ENCODE measurements around the gene LRRC8E.
"Not testable (repeated sequence)": the region's sequence is repeated elsewhere in the genome, so short reads cannot be mapped to it uniquely, and the experiment has no call there.

Gene LRRC8E

DNA sequence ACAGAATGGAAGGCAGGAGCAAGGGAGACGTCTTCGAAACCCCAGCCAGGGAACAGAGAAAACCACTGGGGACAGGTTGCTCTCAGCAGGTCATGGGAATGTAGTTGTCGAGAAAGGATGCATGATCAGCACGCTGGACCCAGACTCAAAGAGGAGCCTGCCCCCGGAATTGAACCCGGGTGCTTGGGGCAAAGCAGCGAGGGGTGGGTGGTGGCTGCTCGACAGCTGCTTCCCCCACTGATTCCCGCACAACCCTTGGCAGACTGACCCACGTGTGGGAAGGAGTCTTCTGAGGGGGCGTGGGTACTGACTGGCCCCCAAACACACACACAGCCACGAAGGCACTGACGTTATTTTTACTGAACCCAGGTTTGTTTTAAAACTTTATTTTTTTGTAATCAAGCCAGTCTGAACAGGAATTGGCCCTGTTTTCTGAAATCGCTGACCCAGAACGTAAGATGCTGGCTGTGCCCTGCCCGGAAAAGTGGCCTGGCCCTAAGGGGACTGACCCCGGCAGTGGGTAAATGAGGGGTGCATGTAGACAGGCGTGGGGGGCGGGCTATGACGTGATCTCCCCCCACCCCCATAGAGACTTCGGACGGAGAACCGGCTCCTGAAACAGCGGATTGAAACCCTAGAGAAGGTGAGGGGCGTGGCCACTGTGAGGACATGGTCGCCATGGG is 32.7 kb upstream of the LRRC8E start:
- DNase-seq (ENCODE audit: low spot score) = no peak

DNA sequence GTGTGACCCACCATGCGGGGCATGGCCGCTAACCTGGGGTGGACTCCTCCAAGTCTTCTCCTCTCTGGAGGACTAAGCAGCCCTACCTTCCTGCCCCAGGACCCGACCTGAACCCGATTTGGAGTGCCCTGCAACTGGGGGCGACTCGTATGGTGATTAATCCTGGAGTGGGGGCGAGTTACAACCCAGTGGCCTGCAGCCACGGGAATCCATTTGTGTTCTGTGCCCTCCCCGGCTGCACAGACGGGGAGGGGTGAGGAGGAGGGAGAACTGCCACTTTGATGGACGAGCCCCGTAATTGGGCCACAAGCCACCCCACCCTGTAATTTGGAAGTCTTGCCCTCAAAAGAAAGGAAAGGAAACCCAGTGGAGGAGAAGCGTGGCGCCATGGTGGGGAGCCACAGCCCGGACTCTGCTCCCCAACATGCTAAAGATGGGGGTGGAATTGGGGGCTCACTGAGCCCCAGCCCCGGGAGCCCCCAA is 32.2 kb upstream of the LRRC8E start:
- DNase-seq (ENCODE audit: low spot score) = no peak

DNA sequence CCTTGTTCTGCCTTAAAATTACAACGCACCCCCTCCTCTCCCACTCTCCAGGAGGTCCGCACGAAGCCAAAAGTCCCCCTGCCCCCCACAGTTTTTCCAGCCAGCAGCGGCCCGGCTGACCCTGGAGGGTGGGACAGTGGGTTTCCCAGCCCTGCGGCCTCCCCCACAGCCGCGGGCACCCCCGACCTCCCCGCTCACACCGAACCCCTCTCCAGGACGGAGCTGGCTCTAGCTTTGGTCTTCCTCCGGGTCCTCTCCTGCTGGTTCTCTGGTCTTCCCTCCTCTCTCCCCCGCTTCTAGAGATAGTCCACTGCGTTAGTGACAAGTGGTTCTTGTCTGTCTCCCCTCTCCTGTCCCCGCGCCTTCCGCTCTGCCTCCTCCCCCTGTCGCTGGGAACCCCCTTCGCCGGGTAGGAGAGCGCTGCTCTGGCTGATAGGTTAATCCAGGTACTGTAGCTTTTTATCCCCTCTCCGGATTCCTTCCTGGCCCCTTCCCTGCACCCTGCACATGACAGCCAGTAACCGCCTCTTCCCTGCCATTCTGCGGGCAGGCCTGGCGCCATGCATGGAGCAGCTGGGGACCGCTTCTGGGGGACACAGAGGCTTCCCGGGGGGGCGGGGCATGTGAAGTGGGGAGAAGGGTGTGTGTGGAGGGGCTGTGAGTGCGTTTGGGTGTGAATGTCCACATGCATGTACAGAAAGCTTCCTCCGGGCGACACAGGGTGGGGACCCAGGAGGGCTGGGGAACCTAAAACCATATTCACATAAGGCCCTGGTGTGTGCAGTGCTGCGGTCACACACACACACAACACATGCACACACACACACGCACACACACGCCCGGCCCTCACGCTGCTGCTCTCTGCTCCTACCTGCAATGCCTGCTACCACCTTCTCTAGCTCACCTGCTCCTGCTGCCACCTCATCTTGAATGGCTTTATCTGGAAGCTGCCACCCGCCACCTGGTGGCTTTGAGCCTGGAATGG is 31.3 kb upstream of the LRRC8E start:
- DNase-seq (ENCODE audit: low spot score) = no peak

- DNase-seq (ENCODE audit: low spot score) = no peak
These were observed 30.6 kb upstream of the LRRC8E start for GRCh38 chr19:7857727-7858108.

- no peak for DNase-seq (ENCODE audit: low spot score)
These were observed 30.1 kb upstream of the LRRC8E start for GRCh38 chr19:7858109-7858770.

DNA sequence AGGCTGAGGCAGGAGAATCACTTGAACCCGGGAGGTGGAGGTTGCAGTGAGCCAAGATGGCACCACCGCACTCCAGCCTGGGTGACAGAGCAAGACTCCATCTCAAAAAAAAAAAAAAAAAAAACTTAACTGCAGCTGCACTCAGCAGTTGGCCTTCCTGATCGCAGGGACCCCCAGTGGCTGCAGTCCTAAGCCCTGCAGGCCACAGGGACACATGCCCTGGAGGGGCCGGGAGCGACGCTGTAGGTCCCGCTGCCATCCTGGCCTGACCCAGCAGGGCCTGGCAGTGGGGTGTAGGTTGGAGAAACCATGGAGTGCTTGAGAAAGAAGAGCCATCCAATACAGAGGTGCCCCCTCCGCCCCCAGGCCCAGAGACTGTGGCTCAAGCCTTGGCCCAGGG is 29.2 kb upstream of the LRRC8E start:
- not testable (repeated sequence) for DNase-seq (ENCODE audit: low spot score)

DNA sequence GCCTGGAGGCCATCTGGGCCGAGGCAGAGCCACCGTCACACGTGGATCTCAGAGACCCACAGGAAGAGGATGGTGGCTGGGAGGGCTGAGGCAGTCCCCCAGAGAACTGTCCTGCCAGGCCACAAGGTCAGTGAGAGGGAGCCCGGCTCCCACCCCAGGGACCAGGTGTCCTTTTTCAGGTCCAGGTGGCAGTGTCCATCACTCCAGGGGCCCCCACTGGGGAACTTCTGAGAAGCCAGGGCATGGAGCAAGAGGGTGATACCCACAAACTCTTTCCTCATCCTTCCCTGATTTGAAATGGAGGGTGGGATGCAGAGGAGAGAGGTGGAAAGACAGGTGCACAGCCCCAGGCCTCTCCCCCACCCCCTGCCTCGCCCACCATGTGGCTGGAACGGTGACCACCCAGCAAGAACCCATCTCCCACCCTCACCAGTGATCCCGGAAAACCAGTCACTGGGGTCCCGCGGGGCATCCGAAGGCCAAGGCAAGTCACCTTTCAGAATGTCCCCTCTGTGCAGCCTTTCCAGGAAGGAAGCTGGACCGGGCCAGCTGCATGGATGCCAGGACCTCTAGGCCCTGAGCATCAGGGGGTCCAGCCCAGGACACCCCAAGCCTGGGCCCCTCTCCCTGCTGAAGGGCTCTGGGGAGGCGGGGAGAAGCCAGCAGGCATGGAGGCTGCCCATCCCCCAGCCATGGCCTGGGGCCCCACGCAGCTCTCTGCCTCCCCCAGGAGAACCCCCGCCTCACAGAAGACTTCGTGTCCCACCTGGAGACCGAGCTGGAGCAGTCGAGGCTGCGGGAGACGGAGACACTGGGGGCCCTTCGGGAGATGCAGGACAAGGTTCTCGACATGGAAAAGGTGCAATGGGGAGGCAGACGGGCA is 28.2 kb upstream of the LRRC8E start:
- DNase-seq (ENCODE audit: low spot score) = no peak

DNA sequence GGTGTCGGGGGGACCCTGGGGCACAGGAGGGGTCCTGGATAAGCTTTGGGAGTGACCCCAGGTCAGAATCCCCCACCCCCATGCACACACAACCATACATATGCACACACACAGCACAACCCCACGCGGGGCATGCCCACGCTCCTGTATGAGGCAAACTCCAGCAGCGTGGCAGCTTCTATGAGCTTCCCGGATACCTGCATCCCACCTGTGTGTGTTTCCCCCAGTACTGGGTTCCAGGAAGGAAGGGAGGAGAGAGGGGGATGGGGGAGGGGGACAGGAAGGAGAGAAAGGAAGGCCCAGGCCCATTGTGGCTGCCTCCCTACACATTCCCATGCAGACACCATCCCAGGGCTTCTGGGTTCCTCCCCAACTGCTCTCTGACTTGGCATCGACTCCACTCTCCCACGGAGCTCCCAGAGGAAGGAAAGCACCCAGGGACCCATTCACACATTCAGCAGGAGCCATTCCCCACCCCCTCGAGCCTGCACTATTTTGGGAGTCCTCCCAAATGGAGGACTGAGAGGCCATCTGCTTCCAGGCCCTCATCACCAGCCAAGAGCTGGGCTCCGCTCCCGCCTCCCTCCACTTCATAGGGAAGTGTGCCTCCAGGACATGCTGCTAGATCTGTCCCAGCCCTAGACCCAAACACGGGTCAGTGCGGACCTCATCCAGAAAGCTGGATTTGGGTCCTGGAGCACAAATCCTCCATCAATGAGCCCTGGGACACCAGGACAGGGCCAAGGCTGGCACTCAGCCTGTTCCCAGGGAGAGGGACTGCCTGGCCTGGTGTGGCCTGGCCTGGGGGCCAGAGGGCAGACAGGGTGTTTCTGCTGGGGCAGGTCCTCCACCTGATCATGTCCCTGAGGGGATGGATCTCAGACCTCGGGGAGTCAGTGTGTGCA is 27.3 kb upstream of the LRRC8E start:
- no peak for DNase-seq (ENCODE audit: low spot score)

DNA sequence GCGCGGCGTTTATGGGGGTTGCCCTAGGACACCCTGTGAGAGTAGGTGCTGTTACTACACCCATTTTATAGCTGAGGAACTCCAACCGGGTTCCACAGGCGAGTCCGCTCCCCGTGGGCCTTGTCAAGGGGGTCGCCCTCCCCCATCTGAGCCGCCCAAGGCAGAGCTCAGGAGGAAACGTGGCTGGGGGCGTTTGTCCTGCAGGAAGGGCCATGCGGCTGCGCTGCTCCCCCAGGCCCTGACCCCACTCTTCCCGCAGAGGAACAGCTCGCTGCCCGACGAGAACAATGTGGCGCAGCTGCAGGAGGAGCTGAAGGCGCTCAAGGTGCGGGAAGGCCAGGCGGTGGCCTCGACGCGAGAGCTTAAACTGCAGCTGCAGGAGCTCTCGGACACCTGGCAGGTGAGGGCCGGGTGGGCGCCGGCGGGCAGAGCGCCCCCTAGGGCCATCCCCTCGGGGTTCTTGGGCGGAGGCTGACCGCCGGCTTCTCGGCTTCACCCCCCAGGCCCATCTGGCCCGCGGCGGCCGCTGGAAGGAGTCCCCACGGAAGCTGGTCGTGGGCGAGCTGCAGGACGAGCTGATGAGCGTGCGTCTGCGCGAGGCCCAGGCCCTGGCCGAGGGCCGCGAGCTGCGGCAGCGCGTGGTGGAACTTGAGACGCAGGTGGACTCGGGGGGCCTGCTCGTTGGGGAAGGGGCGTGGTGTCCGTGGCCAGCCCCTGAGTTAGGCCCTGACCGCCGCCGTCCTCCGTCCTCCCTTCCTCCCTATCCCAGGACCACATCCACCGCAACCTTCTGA is 26.5 kb upstream of the LRRC8E start:
- no peak for DNase-seq (ENCODE audit: low spot score)

- no peak for DNase-seq (ENCODE audit: low spot score)
These were observed 25.8 kb upstream of the LRRC8E start for GRCh38 chr19:7862413-7862951.

DNA sequence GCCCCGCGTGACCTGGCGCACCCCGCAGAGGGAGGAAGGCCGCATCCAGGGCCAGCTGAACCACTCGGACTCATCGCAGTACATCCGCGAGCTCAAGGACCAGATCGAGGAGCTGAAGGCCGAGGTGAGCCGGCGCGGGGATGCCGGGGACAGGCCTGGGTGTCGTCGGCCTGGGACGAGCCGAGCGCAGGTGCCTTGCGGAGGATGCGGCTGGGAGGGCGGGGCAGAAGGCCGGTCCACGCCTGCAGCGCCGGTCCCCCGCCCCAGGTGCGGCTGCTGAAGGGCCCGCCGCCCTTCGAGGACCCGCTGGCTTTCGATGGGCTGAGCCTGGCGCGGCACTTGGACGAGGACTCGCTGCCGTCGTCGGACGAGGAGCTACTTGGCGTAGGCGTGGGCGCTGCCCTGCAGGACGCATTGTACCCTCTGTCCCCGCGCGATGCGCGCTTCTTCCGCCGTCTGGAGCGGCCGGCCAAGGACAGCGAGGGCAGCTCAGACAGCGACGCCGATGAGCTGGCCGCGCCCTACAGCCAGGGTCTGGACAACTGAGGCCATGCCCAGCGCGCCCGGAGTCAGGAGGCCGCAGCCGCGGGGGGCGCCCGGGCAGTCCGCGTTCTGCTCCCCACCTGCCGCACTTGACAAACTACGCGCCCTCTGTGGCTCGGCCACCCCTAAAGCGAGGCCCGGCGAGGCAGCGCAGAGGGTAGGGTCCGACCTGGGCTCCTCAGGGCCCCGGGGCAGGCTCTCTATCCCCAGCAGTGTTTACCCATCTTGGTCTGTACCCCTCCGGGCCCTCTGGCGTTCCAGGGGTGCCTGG is 24.9 kb upstream of the LRRC8E start:
- no peak for DNase-seq (ENCODE audit: low spot score)

DNA sequence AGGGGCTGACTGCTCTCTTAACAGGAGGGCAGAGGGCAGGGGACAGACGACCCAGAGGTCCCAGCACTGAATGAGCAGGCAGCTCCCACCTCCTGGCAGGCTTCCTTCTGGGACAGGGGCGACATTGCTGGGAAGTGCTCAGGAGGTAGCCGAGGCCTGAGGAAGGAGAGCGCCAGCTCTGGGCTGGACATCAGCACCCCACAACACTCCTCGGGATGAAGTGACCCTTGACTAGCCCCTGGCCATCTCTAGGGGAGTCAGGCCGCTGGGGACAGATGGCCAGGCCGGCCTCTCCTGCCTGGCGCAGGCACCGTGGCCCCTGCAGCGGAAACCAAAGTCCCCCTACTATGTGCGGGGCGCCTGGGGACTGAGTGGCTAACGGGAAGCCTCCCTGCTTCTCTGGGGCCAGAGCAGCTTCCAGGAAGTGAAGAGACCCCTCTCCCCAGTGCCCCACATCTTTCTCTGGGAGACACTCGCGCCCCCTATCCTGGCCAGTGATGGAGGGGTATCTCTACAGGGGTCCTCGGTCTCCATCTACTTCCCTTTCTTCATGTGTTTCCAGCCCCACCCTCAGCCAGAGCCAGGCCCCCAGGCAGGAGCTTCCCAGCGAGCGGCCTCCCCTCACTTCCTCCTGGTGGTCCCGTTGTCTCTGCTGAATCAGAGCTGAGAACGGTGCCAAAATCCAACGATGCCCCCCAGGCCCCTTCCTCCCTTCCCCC is 24.2 kb upstream of the LRRC8E start:
- DNase-seq (ENCODE audit: low spot score) = no peak

DNA sequence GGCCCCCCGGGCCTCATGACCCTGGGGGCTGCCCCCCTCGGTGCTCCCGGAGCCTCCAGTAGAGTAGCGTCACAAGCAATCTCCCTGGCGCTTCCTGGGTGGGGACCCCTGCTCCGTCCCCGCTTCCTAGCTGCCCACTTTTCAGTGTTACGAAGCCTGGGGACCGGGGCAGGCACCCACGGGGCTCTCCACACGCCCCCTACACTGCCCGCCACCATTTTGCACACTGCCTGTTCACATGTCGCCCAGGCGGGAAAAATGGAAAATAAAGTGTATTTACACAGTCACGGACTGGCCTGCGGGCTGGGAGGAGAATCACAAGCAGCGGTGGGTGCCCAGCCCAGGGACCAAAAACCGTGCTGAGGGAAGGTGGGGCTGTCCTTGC is 23.6 kb upstream of the LRRC8E start:
- DNase-seq (ENCODE audit: low spot score) = no peak

GRCh38 chr19:7865262-7865911 is 22.9 kb upstream of the LRRC8E start:
- no peak for DNase-seq (ENCODE audit: low spot score)

GRCh38 chr19:7866399-7867091 is 21.8 kb upstream of the LRRC8E start:
- DNase-seq (ENCODE audit: low spot score) = no peak

GRCh38 chr19:7867092-7867844 is 21.0 kb upstream of the LRRC8E start:
- no peak for DNase-seq (ENCODE audit: low spot score)

Measured in hepatic stellate cell (primary cell).